Uterus (tissue), 2 donors: ENCODE data around the gene SEC11A.

Experiments
- CTCF ChIP-seq, 4 experiments: fragments of 200-600 bp in 2 of 4; fragments of 450-650 bp in 2 of 4; sonication (generic) in 2 of 4; IDR thresholded peaks; one replicate each; pipeline ENCODE4 v1.5.1; 2016 to 2019; ENCODE audit warnings: antibody characterized with exemption in 4 of 4, mild to moderate bottlenecking in 2 of 4, moderate library complexity in 1 of 4
- POLR2A ChIP-seq, 2 donors: fragments of 450-650 bp; IDR thresholded peaks; one replicate each; pipeline ENCODE4 v1.6.1; 2016; ENCODE audit warnings: antibody characterized with exemption in 2 of 2, mild to moderate bottlenecking in 1 of 2, moderate library complexity in 1 of 2

GRCh38 chr15:84755736-84756527 lies 40.0 kb upstream of the SEC11A start:
- TF ChIP-seq CTCF (IDR thresholded peaks at IDR 0.05) (no peak), POLR2A (IDR thresholded peaks at IDR 0.05) (no peak)
